ENCODE data around the gene ANKRD2.

GRCh38 chr10:97608991-97609561, 36.5 kb downstream of the ANKRD2 start:
- TF ChIP-seq CTCF (conservative IDR thresholded peaks at IDR 0.05 in 1 of 2, IDR thresholded peaks at IDR 0.05 in 1 of 2; ENCODE audit: extremely low read depth in 1 of 2, insufficient read depth in 1 of 2, low read depth in 1 of 2, low read length in 2 of 2), result no peak
- no peak for TF ChIP-seq EZH2 (IDR thresholded peaks at IDR 0.05; ENCODE audit: borderline replicate concordance, low read length)

Data from mammary epithelial cell (primary cell).